ENCODE data around the gene TAF9. TPM values are rescaled to one million over a fixed set of nuclear protein-coding genes. Genes with fewer than 3 reads are reported as not detected.
"Not testable (repeated sequence)": the region's sequence is repeated elsewhere in the genome, so short reads cannot be mapped to it uniquely, and the experiment has no call there.

TAF9 gene
- total RNA-seq, 1 donor, result 94.6 TPM

- no peak for TF ChIP-seq CTCF (IDR thresholded peaks at IDR 0.05; ENCODE audit: insufficient read depth, low read depth, low read length)
- DNase-seq (ENCODE audit: low read depth), result no peak
- H3K4me3 ChIP-seq (ENCODE audit: low read depth, low read length), result no peak overlapping the region
These were observed 35.5 kb upstream of the TAF9 start for GRCh38 chr5:69404659-69405330.

- no peak overlapping the region for H3K4me3 ChIP-seq (ENCODE audit: low read depth, low read length)
- DNase-seq (ENCODE audit: low read depth), result no peak
- TF ChIP-seq CTCF (IDR thresholded peaks at IDR 0.05; ENCODE audit: insufficient read depth, low read depth, low read length), result no peak
These were observed 9.1 kb upstream of the TAF9 start for GRCh38 chr5:69378376-69378775.

GRCh38 chr5:69374911-69375446 lies 5.7 kb upstream of the TAF9 start:
- DNase-seq (ENCODE audit: low read depth), result no peak
- H3K4me3 ChIP-seq (ENCODE audit: low read depth, low read length), result no peak overlapping the region
- TF ChIP-seq CTCF (IDR thresholded peaks at IDR 0.05; ENCODE audit: insufficient read depth, low read depth, low read length), result no peak

GRCh38 chr5:69372394-69372793 lies 3.1 kb upstream of the TAF9 start:
- no peak for DNase-seq (ENCODE audit: low read depth)
- H3K4me3 ChIP-seq (ENCODE audit: low read depth, low read length), result no peak overlapping the region
- TF ChIP-seq CTCF (IDR thresholded peaks at IDR 0.05; ENCODE audit: insufficient read depth, low read depth, low read length), result no peak

GRCh38 chr5:69370335-69370734 lies 1.0 kb upstream of the TAF9 start:
- peak overlapping the region; percentile 90 for H3K4me3 ChIP-seq (ENCODE audit: low read depth, low read length)
- DNase-seq (ENCODE audit: low read depth), result not testable (repeated sequence)

GRCh38 chr5:69368458-69369339 lies 621 bp downstream of the TAF9 start:
- peak; percentile 58 for DNase-seq (ENCODE audit: low read depth)
- TF ChIP-seq CTCF (IDR thresholded peaks at IDR 0.05; ENCODE audit: insufficient read depth, low read depth, low read length), result no peak
- peak overlapping the region; percentile 90 for H3K4me3 ChIP-seq (ENCODE audit: low read depth, low read length)

- H3K4me3 ChIP-seq (ENCODE audit: low read depth, low read length), result peak overlapping the region; percentile 90
- no peak for DNase-seq (ENCODE audit: low read depth)
- TF ChIP-seq CTCF (IDR thresholded peaks at IDR 0.05; ENCODE audit: insufficient read depth, low read depth, low read length), result no peak
These were observed 1.5 kb downstream of the TAF9 start for GRCh38 chr5:69367697-69368279.
